Osteoblast (primary cell): ENCODE results near the gene CERS5. TPM values are rescaled to one million over a fixed set of nuclear protein-coding genes. Genes with fewer than 3 reads are reported as not detected.

Source experiments
- DNase-seq: peaks from one replicate; pipeline ENCODE4 v3.0.0; 2011; ENCODE audit warnings: low spot score, mixed read lengths; ENCODE audit not compliant: insufficient read length; ENCODE audit errors: missing footprints
- H2AFZ ChIP-seq: 2 replicates; pipeline ENCODE4 v1.6.0; 2011; ENCODE audit warnings: mild to moderate bottlenecking, low read length
- H3K27ac ChIP-seq: 2 replicates; pipeline ENCODE4 v1.5.1; 2011; ENCODE audit warnings: mild to moderate bottlenecking, low read depth, low read length, moderate library complexity
- H3K27me3 ChIP-seq: 2 replicates; pipeline ENCODE4 v1.6.0; 2012; ENCODE audit warnings: mild to moderate bottlenecking, control low read depth, inconsistent platforms, low read length, moderate library complexity; ENCODE audit not compliant: insufficient read depth
- H3K36me3 ChIP-seq: 2 replicates; pipeline ENCODE4 v1.5.1; 2011; ENCODE audit warnings: mild to moderate bottlenecking, low read length, control low read depth, moderate library complexity; ENCODE audit not compliant: insufficient read depth
- H3K4me1 ChIP-seq: 2 replicates; pipeline ENCODE4 v1.5.1; 2011; ENCODE audit warnings: mild to moderate bottlenecking, low read length, control low read depth, moderate library complexity; ENCODE audit not compliant: insufficient read depth
- H3K4me2 ChIP-seq: 2 replicates; pipeline ENCODE4 v1.6.0; 2011; ENCODE audit warnings: mild to moderate bottlenecking, low read length; ENCODE audit not compliant: insufficient read depth
- H3K4me3 ChIP-seq: fragments of 200-600 bp; sonication (generic); 3 replicates; pipeline ENCODE4 v1.5.1; 2012; ENCODE audit warnings: mild to moderate bottlenecking, low read length, inconsistent platforms; ENCODE audit not compliant: insufficient read depth
- H3K79me2 ChIP-seq: 2 replicates; pipeline ENCODE4 v1.6.0; 2012; ENCODE audit warnings: mild to moderate bottlenecking, low read length, control low read depth, inconsistent platforms; ENCODE audit not compliant: insufficient read depth
- H3K9me3 ChIP-seq: 2 replicates; pipeline ENCODE4 v1.5.1; 2011; ENCODE audit warnings: low read depth, low read length, control low read depth
- H4K20me1 ChIP-seq: 2 replicates; pipeline ENCODE4 v1.6.0; 2012; ENCODE audit warnings: mild to moderate bottlenecking, low read length, control low read depth; ENCODE audit not compliant: insufficient read depth
- total RNA-seq: library from RNA; depleted of rRNA; stranded (reverse); fragments of >200 nt; gene quantifications from 2 replicates; pipeline ENCODE4 v1.2.3, GENCODE V29; 2012
- TF ChIP-seq, protein P1 (sequence below): IDR thresholded peaks from 2 replicates; pipeline ENCODE4 v1.5.1; 2011; ENCODE audit warnings: mild to moderate bottlenecking, low read depth, low read length, moderate library complexity; ENCODE audit errors: extremely low read depth

Gene CERS5
- total RNA-seq, 1 donor: 33.7 TPM

DNA sequence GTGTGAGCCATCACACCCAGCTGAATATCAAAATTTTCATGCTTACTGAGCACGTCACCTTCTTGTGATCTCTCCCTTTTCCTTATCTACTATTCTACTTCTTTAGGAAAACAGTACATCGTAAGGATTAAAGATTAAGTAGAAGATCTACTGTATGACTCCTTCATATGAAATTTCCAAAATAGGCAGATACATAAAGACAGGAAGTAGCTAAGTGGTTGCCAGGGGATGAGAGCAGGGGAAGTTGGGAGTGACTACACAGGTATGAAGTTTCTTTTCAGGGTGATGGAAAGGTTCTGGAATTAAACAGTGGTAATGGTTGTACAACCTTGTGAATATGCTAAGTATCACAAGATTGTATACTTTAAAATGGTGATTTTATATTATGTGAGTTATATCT, 36.5 kb upstream of the CERS5 start:
- DNase-seq: no peak
- Histone ChIP-seq H3K79me2 (peaks cover 79% of the 10 kb centered on the region), H4K20me1 (peaks cover 11% of the 10 kb centered on the region), H3K36me3 (peaks cover 93% of the 10 kb centered on the region), H3K4me3 (no peak overlapping the region), H3K27ac (peak overlapping the region; percentile 82), H3K4me2 (no peak overlapping the region), H2AFZ (no peak overlapping the region), H3K9me3 (no peaks in the 10 kb centered on the region), H3K4me1 (peaks cover 30% of the 10 kb centered on the region), H3K27me3 (no peaks in the 10 kb centered on the region)
- TF ChIP-seq, protein P1, sequence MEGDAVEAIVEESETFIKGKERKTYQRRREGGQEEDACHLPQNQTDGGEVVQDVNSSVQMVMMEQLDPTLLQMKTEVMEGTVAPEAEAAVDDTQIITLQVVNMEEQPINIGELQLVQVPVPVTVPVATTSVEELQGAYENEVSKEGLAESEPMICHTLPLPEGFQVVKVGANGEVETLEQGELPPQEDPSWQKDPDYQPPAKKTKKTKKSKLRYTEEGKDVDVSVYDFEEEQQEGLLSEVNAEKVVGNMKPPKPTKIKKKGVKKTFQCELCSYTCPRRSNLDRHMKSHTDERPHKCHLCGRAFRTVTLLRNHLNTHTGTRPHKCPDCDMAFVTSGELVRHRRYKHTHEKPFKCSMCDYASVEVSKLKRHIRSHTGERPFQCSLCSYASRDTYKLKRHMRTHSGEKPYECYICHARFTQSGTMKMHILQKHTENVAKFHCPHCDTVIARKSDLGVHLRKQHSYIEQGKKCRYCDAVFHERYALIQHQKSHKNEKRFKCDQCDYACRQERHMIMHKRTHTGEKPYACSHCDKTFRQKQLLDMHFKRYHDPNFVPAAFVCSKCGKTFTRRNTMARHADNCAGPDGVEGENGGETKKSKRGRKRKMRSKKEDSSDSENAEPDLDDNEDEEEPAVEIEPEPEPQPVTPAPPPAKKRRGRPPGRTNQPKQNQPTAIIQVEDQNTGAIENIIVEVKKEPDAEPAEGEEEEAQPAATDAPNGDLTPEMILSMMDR: no peak

DNA sequence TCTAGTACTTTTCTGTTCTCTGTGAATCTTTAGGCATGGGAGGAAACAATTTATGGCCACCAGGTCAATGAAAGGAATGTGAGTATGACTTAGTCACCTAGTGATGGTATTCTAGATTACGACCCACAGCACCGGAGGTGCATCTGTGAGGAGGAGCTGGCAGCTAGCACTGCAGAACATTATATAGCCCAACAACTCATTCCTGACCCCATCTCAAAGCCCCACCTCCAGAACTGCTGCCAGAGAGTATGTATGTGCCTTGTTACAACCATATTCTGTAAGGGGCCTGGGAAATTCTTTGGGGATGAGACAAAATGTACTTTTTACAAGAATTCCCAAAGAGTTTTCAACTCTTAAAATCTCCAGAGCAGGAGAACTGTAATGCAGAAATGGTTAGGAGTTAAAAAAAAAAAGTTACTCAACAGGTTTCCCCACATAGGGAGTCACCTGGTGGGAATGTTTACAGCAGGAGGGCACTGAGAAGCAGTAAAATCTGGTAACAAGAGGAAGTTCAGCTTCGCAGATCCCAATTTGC, 34.9 kb upstream of the CERS5 start:
- H4K20me1 ChIP-seq: peaks cover 8% of the 10 kb centered on the region
- H3K27me3 ChIP-seq: no peaks in the 10 kb centered on the region
- peak; percentile 66 for DNase-seq
- no peaks in the 10 kb centered on the region for H3K9me3 ChIP-seq
- peak overlapping the region; percentile 9 for H3K4me2 ChIP-seq
- H3K4me3 ChIP-seq: no peak overlapping the region
- peaks cover 68% of the 10 kb centered on the region for H3K79me2 ChIP-seq
- H3K4me1 ChIP-seq: peaks cover 45% of the 10 kb centered on the region
- H3K27ac ChIP-seq: peak overlapping the region; percentile 82
- TF ChIP-seq, protein P1: no peak
- H2AFZ ChIP-seq: no peak overlapping the region
- H3K36me3 ChIP-seq: peaks cover 96% of the 10 kb centered on the region

DNA sequence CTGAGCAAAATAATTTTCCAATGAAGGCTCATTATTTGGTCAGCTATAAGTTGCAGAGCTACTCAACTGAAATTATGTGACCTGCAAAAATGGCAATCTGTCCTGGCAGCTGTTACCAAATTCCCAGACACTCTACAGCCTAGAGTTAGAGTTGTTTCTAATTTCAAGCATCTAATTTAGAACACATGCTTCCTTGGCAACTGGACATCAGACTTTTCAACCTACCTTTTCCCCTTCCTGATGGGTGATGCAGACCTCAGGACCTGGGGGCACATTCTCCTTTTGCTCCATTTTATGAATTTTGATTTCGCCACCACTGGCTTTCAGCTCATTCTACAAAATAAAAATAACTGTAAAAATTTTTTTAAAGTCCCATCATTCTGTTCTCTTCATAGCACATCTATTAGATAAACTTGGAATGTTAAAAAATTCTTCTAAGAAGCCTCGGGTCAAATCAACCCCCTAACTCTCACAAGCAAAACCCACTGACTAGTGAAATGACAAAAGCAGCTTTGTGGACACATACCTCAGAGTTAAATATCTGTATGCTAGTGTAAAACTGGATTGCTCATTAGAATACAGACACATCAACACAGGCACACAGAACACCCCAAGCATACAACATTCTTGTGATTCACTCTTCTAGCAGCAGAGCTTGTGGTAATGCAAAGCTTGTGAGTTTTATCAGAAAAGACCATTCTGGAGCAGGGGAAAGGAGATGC, 33.5 kb upstream of the CERS5 start:
- Histone ChIP-seq H3K27ac (peak overlapping the region; percentile 82), H3K27me3 (no peaks in the 10 kb centered on the region), H4K20me1 (no peaks in the 10 kb centered on the region), H3K79me2 (peaks cover 64% of the 10 kb centered on the region), H2AFZ (no peak overlapping the region), H3K36me3 (peaks cover 97% of the 10 kb centered on the region), H3K4me1 (peaks cover 58% of the 10 kb centered on the region), H3K4me3 (no peak overlapping the region), H3K9me3 (no peaks in the 10 kb centered on the region), H3K4me2 (no peak overlapping the region)
- no peak for DNase-seq
- TF ChIP-seq, protein P1: no peak

DNA sequence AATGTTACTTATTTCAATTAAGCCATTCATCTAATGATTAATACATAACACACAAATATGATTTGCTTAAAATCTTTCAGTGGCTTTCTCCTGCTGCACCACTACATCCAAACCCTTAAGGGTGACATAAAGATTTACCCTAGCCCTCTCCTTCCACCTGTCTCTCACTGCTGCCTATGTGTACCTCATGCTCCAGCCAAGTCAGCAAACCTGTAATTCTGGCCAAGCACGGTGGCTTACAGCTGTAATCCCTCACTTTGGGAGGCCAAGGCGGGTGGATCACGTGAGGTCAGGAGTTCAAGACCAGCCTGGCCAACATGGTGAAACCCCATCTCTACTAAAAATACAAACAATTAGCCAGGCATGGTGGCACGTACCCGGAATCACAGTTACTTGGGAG, 31.7 kb upstream of the CERS5 start:
- DNase-seq: no peak
- H3K4me1 ChIP-seq: peaks cover 60% of the 10 kb centered on the region
- H3K36me3 ChIP-seq: peaks cover 92% of the 10 kb centered on the region
- peak overlapping the region; percentile 37 for H3K27ac ChIP-seq
- peaks cover 48% of the 10 kb centered on the region for H3K79me2 ChIP-seq
- H4K20me1 ChIP-seq: no peaks in the 10 kb centered on the region
- no peaks in the 10 kb centered on the region for H3K27me3 ChIP-seq
- no peaks in the 10 kb centered on the region for H3K9me3 ChIP-seq
- no peak overlapping the region for H2AFZ ChIP-seq
- TF ChIP-seq, protein P1: no peak
- H3K4me2 ChIP-seq: no peak overlapping the region
- H3K4me3 ChIP-seq: no peak overlapping the region
